PFSK-1 (cell line): ENCODE measurements around the gene PIGM.

ENCODE experiments used
- SIN3A ChIP-seq: IDR thresholded peaks from 2 replicates; pipeline ENCODE4 v1.6.1; 2012; ENCODE audit warnings: mild to moderate bottlenecking, low read length, moderate library complexity, borderline replicate concordance; ENCODE audit not compliant: insufficient read depth
- TAF1 ChIP-seq: IDR thresholded peaks from 2 replicates; pipeline ENCODE4 v1.6.1; 2012; ENCODE audit warnings: low read length, control low read depth, borderline replicate concordance; ENCODE audit not compliant: insufficient read depth

GRCh38 chr1:160077486-160077885, 45.7 kb upstream of the PIGM start:
- TF ChIP-seq TAF1, result no peak
- no peak for TF ChIP-seq SIN3A
